ENCODE measurements around the gene DERL3.
"Not testable (repeated sequence)": the region's sequence is repeated elsewhere in the genome, so short reads cannot be mapped to it uniquely, and the experiment has no call there.

DERL3 gene

DNA sequence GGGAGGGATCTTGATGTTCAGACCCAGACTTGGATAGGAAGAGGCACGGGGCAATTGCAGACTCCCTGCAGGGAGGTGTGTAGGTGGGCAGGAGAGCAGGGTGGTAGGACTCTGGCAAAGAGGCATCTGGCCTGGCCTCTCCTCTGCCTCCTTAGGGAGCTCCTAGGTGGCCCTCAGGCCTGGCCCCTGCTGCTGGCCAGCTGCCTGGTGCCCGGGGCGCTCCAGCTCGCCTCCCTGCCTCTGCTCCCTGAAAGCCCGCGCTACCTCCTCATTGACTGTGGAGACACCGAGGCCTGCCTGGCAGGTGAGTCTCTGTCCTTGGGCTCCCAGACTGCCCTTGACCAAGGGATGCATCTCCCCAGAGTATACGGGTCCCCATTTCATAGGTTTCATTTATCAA is 38.8 kb upstream of the DERL3 start:
- no peak overlapping the region for H3K4me3 ChIP-seq (ENCODE audit: low read depth, low read length)
- no peak for DNase-seq (ENCODE audit: low read depth)
- TF ChIP-seq CTCF (IDR thresholded peaks at IDR 0.05; ENCODE audit: low read depth, low read length) (no peak), POLR2A (IDR thresholded peaks at IDR 0.05; ENCODE audit: extremely low read depth, insufficient read length) (no peak), MAX (IDR thresholded peaks at IDR 0.05; ENCODE audit: low read depth, low read length) (no peak), MYC (IDR thresholded peaks at IDR 0.05; ENCODE audit: low read depth, low read length) (no peak)

GRCh38 chr22:23875801-23876200 is 37.0 kb upstream of the DERL3 start:
- H3K4me3 ChIP-seq (ENCODE audit: low read depth, low read length), result no peak overlapping the region
- TF ChIP-seq MAX (IDR thresholded peaks at IDR 0.05; ENCODE audit: low read depth, low read length) (no peak), MYC (IDR thresholded peaks at IDR 0.05; ENCODE audit: low read depth, low read length) (no peak), CTCF (IDR thresholded peaks at IDR 0.05; ENCODE audit: low read depth, low read length) (no peak), POLR2A (IDR thresholded peaks at IDR 0.05; ENCODE audit: extremely low read depth, insufficient read length) (no peak)
- no peak for DNase-seq (ENCODE audit: low read depth)

- TF ChIP-seq CTCF (IDR thresholded peaks at IDR 0.05; ENCODE audit: low read depth, low read length) (no peak), POLR2A (IDR thresholded peaks at IDR 0.05; ENCODE audit: extremely low read depth, insufficient read length) (no peak), MYC (IDR thresholded peaks at IDR 0.05; ENCODE audit: low read depth, low read length) (no peak), MAX (IDR thresholded peaks at IDR 0.05; ENCODE audit: low read depth, low read length) (no peak)
- DNase-seq (ENCODE audit: low read depth), result peak; percentile 16
- no peak overlapping the region for H3K4me3 ChIP-seq (ENCODE audit: low read depth, low read length)
Measured at GRCh38 chr22:23874871-23875270, 36.1 kb upstream of the DERL3 start.

DNA sequence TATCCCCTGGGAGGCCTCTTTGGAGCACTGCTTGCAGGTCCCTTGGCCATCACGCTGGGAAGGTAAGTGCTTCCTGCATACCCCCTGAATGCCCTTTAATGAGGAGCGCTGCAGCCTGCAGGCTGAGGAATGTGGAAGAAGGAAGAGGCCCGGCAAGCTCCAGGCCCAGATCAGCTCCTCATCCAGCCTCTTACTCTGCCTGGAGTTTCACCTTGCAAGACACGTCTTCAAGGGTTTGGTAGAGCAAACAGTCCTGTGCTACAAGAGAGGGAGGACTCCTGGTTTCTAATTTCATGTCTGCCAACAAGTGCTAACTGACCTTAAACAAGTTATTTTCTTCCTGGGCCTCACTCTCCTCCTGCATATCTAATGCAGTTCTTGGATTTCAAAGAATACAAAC is 29.8 kb upstream of the DERL3 start:
- TF ChIP-seq MYC (IDR thresholded peaks at IDR 0.05; ENCODE audit: low read depth, low read length) (no peak), MAX (IDR thresholded peaks at IDR 0.05; ENCODE audit: low read depth, low read length) (no peak), CTCF (IDR thresholded peaks at IDR 0.05; ENCODE audit: low read depth, low read length) (no peak), POLR2A (IDR thresholded peaks at IDR 0.05; ENCODE audit: extremely low read depth, insufficient read length) (no peak)
- no peak overlapping the region for H3K4me3 ChIP-seq (ENCODE audit: low read depth, low read length)
- DNase-seq (ENCODE audit: low read depth), result no peak

DNA sequence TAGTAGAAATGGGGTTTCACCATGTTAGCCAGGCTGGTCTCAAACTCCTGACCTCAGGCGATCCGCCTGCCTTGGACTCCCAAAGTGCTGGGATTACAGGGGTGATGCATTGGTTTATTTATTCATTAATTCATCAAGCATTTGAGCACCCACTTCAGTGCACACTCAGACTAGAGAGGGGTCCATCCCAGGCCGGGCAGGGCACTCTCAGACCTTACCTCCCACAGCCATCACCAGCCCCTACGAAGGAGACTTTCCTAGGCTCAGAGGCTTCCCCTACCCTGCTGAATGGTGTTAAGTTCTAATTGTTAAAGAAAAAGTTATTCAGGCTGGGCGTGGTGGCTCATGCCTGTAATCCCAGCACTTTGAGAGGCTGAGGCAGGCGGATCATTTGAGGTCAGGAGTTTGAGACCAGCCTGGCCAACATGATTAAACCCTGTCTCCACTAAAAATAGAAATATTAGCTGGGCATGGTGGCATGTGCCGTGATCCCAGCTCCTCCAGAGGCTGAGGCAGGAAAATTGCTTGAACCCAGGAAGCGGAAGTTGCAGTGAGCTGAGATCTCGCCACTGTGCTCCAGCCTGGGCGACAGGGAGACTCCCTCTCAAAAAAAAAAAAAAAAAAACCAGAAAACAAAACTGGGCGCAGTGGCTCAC is 25.8 kb upstream of the DERL3 start:
- H3K4me3 ChIP-seq (ENCODE audit: low read depth, low read length); DNase-seq (ENCODE audit: low read depth): not testable (repeated sequence)

GRCh38 chr22:23862103-23862502 is 23.3 kb upstream of the DERL3 start:
- DNase-seq (ENCODE audit: low read depth), result peak; percentile 73
- H3K4me3 ChIP-seq (ENCODE audit: low read depth, low read length), result no peak overlapping the region
- TF ChIP-seq CTCF (IDR thresholded peaks at IDR 0.05; ENCODE audit: low read depth, low read length) (peak; percentile 89), MYC (IDR thresholded peaks at IDR 0.05; ENCODE audit: low read depth, low read length) (no peak)

DNA sequence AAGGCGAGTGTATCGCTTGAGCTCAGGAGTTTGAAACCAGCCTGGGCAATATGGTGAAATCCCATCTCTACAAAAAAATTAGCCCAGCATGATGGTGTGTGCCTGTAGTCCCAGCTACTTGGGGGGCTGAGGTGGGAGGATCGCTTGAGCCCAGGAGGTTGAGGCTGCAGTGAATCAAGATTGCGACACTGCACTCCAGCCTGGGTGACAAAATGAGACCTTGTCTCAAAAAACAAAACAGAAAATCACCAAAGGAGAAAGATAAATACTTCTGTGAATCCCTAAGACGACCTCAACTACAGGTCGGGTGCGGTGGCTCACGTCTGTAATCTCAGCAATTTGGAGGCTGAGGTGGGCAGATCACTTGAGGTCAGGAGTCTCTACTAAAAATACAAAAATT is 21.4 kb upstream of the DERL3 start:
- peak; percentile 29 for DNase-seq (ENCODE audit: low read depth)
- H3K4me3 ChIP-seq (ENCODE audit: low read depth, low read length), result not testable (repeated sequence)

All from NB4 (cell line).